NCI-H526 (cell line): ENCODE data around the gene DIO3.

Source experiments
- DNase-seq, 2 experiments: peaks; one replicate each; lab custom pipeline; 2025; lab: John Stamatoyannopoulos, UW

DIO3 gene

GRCh38 chr14:101561145-101561896, at the start of gene DIO3:
Gene DIO3, plus strand, starts transcription at chr14:101561495.
- DNase-seq: no peak

GRCh38 chr14:101511620-101512375, 49.5 kb upstream of the DIO3 start:
- DNase-seq: no peak

GRCh38 chr14:101512376-101512695, 49.0 kb upstream of the DIO3 start:
- no peak for DNase-seq

GRCh38 chr14:101514136-101514535, 47.2 kb upstream of the DIO3 start:
- DNase-seq: no peak

- DNase-seq: no peak
Observed at GRCh38 chr14:101516401-101516800, 44.9 kb upstream of the DIO3 start.

- no peak for DNase-seq
Observed at GRCh38 chr14:101518611-101519473, 42.5 kb upstream of the DIO3 start.

- no peak for DNase-seq
Observed at GRCh38 chr14:101520621-101521472, 40.4 kb upstream of the DIO3 start.

- no peak for DNase-seq
Observed at GRCh38 chr14:101521473-101521915, 39.8 kb upstream of the DIO3 start.

- DNase-seq: no peak
Observed at GRCh38 chr14:101521978-101522377, 39.3 kb upstream of the DIO3 start.

GRCh38 chr14:101525640-101526527, 35.4 kb upstream of the DIO3 start:
- no peak for DNase-seq

- DNase-seq: no peak
Observed at GRCh38 chr14:101527987-101528386, 33.3 kb upstream of the DIO3 start.

GRCh38 chr14:101529079-101529478, 32.2 kb upstream of the DIO3 start:
- DNase-seq: no peak

GRCh38 chr14:101534198-101534597, 27.1 kb upstream of the DIO3 start:
- DNase-seq: no peak

- no peak for DNase-seq
Observed at GRCh38 chr14:101535232-101535631, 26.1 kb upstream of the DIO3 start.

GRCh38 chr14:101535701-101536207, 25.5 kb upstream of the DIO3 start:
- DNase-seq: no peak

- no peak for DNase-seq
Observed at GRCh38 chr14:101537286-101537685, 24.0 kb upstream of the DIO3 start.

- DNase-seq: no peak
Observed at GRCh38 chr14:101538878-101539277, 22.4 kb upstream of the DIO3 start.

- no peak for DNase-seq
Observed at GRCh38 chr14:101539880-101540279, 21.4 kb upstream of the DIO3 start.

GRCh38 chr14:101540481-101541462, 20.5 kb upstream of the DIO3 start:
- no peak for DNase-seq
